GM12865 (cell line): ENCODE data around the gene ARHGEF38.

Experiments used
- DNase-seq: peaks from one replicate; pipeline ENCODE4 v3.0.0; 2010; ENCODE audit warnings: low read depth
- H3K4me3 ChIP-seq: 2 replicates; pipeline ENCODE4 v1.5.1; 2011; ENCODE audit warnings: mild to moderate bottlenecking, low read depth, low read length, control low read depth
- TF ChIP-seq, protein P1 (sequence below): IDR thresholded peaks from 2 replicates; pipeline ENCODE4 v1.5.1; 2011; ENCODE audit warnings: low read length, control low read depth, low read depth, inconsistent platforms; ENCODE audit not compliant: insufficient read depth; ENCODE audit errors: missing control alignments

Gene ARHGEF38

DNA sequence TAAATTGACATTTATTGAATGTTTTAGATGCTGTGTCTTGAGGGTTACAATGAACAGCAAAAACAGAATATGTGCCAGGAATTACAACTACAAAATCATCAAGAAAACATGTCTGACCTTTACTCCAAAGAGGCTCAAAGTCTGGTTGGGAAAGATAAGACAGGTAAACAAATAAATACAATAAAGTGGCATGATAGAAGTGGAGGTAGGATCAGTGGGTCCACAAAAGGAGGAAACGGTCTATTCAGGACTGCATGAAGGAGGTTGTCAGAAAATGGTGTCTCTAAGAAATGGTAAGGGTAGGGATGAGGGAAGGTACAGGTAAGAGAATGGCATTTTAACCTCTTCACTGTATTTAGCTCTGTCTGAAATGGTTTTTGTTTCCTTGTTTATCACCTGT lies 3.8 kb downstream of the ARHGEF38 start:
- H3K4me3 ChIP-seq = no peak overlapping the region
- DNase-seq = no peak
- TF ChIP-seq, protein P1, sequence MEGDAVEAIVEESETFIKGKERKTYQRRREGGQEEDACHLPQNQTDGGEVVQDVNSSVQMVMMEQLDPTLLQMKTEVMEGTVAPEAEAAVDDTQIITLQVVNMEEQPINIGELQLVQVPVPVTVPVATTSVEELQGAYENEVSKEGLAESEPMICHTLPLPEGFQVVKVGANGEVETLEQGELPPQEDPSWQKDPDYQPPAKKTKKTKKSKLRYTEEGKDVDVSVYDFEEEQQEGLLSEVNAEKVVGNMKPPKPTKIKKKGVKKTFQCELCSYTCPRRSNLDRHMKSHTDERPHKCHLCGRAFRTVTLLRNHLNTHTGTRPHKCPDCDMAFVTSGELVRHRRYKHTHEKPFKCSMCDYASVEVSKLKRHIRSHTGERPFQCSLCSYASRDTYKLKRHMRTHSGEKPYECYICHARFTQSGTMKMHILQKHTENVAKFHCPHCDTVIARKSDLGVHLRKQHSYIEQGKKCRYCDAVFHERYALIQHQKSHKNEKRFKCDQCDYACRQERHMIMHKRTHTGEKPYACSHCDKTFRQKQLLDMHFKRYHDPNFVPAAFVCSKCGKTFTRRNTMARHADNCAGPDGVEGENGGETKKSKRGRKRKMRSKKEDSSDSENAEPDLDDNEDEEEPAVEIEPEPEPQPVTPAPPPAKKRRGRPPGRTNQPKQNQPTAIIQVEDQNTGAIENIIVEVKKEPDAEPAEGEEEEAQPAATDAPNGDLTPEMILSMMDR = no peak

- TF ChIP-seq, protein P1 = no peak
- no peak overlapping the region for H3K4me3 ChIP-seq
- no peak for DNase-seq
These were observed 5.9 kb downstream of the ARHGEF38 start for GRCh38 chr4:105558277-105558676.

DNA sequence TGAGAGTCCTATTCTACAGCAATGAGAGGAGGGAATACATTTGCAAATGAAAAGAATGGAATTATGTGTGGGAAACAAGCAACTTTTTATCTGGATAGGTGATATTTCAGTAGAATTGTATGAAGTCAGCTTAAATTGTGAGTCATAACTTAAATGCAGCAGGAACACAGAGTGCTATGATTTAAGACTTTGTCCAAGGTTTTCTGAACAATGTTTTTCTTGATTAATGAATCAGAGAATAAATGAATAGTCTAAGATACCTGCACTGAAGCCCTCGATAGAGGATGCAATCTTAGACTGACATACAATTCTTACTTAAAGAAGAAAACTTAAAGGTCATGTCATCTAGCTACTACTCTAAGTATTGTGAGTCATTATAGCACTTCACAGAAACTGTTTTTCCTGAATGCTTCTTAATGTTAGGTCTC lies 8.0 kb downstream of the ARHGEF38 start:
- TF ChIP-seq, protein P1 = no peak
- no peak for DNase-seq
- no peak overlapping the region for H3K4me3 ChIP-seq

- DNase-seq = no peak
- TF ChIP-seq, protein P1 = no peak
- H3K4me3 ChIP-seq = no peak overlapping the region
These were observed 10.9 kb downstream of the ARHGEF38 start for GRCh38 chr4:105563352-105563751.

GRCh38 chr4:105568584-105568983 lies 16.2 kb downstream of the ARHGEF38 start:
- no peak for DNase-seq
- TF ChIP-seq, protein P1 = no peak
- H3K4me3 ChIP-seq = no peak overlapping the region

DNA sequence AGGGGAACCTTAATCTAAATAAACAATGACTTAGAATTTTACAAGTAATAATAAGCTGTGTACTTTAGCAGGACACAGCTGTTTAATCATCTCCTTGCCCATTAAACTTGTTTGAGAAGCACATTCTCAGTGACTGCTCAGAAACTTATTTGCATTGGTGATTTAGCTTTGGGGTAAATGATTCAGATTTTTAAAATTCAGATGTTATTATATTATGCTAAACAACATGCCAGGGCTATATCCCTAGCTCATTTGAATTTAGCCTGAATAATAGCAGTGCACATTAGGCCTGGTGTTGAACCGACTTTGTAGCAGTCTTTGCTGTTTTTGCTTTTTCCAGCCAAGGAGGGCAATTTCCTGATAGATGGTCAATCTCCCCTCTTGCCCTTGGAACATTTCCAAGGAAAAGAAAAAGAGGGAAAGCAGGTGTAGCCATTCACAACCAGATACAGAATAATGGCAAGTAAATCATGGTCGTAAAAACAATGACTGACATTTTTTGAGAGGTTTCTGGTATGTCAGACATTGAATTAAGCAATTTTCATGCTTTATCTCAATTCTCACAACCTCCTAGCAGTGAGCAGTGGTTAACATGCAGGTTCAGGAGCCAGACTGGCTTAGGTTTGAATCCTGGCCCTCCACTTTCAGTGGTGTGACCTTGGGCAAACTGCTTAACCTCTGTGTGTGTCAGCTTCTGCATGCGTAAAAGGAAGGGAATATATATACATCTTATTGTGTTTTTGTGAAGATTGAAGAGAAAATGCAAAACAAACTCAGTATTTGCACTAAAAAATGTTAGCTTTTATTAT lies 16.8 kb downstream of the ARHGEF38 start:
- H3K4me3 ChIP-seq = no peak overlapping the region
- TF ChIP-seq, protein P1 = no peak
- no peak for DNase-seq

GRCh38 chr4:105569866-105570236 lies 17.4 kb downstream of the ARHGEF38 start:
- TF ChIP-seq, protein P1 = no peak
- no peak overlapping the region for H3K4me3 ChIP-seq
- DNase-seq = no peak
